Activated CD8-positive, alpha-beta memory T cell treated with anti-CD3 and anti-CD28 coated beads, Interleukin-2, amount 50 U/mL, for 24 hours (primary cell): ENCODE data around the gene NPAS2.

Experiments used
- DNase-seq: peaks from one replicate; pipeline ENCODE4 v3.0.0-alpha.2; 2020; ENCODE audit errors: extremely low read depth

The NPAS2 gene

DNA sequence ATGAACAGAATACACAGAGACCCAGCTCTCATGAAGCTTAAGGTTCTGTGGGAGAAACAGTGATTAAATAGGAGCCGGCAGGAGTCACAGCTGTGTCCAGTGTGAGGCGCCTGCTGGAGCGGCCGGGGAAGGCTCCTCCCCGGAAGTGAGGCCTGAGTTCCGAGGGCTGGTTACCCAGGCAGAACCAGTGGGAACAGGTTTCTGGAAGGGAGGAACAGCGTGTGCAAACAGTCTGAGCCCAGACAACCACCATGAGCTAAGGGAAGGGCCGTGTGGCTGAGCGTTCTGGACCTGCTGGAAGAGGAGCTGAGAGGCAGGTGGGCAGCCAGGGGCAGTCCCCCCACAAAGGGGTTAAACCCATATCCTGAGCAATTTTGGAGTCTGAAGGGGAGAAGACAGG is 26.0 kb upstream of the NPAS2 start:
- no peak for DNase-seq

GRCh38 chr2:100796499-100797100 is 23.3 kb upstream of the NPAS2 start:
- no peak for DNase-seq

DNA sequence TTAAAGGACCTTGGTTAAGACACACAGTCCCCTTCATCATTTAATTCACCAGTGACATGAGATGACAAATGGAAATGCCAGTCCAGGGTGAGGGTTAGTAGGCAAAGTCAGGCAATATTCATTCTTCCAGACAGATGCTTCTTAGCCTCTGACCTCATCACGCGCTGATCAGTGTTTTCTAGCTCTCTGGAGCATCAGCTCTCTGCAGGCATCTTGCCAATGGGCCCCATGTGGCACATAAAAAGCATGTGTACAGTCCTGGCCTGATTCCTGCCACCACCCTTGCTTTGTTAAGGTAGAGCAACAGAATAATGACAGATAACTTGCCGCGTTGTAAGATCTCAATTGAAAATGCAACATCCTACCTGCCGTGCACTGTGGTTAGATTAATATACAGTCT is 20.3 kb upstream of the NPAS2 start:
- no peak for DNase-seq

DNA sequence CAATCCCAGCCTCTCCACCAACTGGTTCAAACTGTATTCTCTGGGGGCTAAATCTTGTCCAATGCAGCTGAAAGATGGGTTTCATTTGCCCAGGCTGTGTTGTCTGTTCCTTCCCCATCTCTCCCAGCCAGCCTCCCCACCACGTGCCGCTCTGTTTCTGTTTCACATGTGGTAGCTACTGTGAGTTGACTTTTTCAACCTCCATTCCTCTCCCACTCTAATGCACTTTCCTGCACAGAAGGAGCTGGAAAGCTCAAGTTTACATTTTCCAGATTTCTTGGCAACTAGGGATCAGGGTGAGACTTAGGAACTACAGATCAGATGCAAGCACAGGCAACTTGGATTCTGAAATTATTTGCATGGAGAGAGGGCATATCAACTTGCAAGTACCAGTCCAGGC is 19.0 kb upstream of the NPAS2 start:
- DNase-seq, result no peak

GRCh38 chr2:100801402-100801801 is 18.5 kb upstream of the NPAS2 start:
- DNase-seq, result no peak

- no peak for DNase-seq
Measured at GRCh38 chr2:100802066-100802465, 17.9 kb upstream of the NPAS2 start.

- no peak for DNase-seq
Measured at GRCh38 chr2:100803334-100803733, 16.6 kb upstream of the NPAS2 start.

DNA sequence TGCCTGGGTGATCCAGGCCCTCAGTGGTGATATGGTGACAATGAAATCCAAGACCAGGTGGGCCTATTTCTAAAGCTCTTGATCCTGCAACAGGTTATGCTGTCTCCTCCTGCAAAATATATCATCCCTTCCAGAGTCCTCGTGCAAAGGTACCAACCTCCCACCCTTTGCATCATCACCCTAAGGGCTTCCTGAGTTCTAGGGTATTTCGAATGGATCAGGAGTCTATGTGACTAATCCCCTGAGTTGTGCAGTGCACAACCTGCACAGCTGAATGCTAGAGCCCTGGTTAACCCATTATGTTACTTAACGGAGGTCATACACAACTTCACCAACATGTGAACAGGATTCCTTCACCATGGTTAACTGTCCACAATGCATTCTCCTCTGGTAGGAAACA is 13.4 kb upstream of the NPAS2 start:
- no peak for DNase-seq

GRCh38 chr2:100807707-100808106 is 12.2 kb upstream of the NPAS2 start:
- DNase-seq, result no peak

- DNase-seq, result no peak
Measured at GRCh38 chr2:100808582-100808981, 11.4 kb upstream of the NPAS2 start.

- DNase-seq, result no peak
Measured at GRCh38 chr2:100809506-100809905, 10.4 kb upstream of the NPAS2 start.

DNA sequence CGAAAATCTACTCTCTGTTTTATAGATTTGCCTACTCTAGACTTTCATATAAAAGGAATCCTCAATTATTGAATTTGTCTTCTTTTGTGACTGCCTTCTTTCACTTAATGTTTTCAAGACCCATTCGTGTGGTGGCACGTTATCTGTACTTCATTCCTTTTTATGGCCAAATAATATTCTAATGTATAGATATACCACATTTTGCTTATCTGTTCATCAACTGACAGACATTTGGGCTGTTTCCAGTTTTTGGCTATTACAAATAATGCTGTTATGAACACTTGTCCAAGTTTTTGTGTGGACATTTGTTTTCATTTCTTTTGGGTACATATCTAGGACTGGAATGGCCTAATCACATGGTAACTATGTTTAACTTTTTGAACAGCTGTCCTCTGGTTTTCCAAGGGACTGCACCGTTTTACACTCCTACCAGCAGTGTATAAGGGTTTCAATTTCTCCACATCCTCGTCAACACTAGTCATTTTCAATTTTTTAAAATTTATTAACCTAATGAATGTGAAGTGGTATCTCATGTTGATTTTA is 9.3 kb upstream of the NPAS2 start:
- DNase-seq, result no peak

DNA sequence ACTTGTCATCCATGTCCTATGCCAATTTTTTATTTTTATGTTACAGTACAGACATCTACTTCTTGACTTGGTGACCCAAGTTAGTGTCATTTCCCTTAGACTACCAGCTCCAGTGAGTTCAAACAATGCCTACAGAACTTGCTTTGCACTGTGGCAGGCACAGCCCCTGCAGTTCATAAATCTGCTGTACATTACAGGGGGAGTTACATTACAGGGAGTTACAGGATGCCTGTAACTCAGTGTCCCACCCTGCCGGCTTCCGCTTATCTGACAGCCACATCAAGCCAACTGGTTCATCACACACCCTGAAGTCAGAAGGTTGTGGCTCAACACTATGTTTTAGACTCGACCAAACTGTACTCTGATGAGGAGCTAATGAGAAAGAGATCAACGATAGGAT is 7.8 kb upstream of the NPAS2 start:
- no peak for DNase-seq

- DNase-seq, result no peak
Measured at GRCh38 chr2:100812573-100812972, 7.4 kb upstream of the NPAS2 start.

DNA sequence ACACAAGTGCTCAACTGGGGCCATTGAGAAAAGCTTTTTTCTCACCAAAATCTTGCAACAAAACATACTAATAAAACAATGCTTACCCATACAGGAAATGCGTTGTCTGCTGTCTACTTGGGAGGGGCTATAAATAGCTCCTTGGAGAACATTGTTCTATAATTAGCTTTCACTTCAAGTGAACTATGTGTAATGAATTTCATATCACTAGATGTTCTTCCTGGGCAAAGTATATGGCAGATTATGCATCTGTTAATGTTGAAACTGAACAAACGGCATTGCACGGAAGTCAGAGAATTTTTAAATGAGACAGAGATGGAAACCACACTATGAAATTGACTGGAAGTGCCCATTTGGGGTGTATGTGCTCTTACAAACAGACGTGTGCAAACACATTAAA is 6.4 kb upstream of the NPAS2 start:
- DNase-seq, result no peak

- DNase-seq, result no peak
Measured at GRCh38 chr2:100814043-100814442, 5.9 kb upstream of the NPAS2 start.

DNA sequence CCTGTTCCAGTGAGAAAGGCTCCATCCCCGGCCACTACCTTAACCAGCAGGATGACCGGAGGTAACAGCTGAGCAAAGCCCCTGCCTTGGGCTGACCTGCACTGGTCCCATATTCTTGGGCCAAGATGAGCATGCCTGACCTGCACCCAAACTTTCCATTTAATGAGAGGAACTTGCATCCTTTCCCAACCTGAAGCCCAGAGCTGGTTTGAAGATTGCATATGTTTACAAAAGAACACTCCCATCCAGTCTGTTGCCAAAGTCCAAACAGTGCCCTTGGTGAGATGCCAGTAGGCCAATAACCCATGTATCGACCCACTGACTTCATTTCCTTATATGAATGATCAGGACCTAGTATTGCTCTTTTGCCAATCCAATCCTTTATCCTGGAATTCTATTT is 5.5 kb upstream of the NPAS2 start:
- no peak for DNase-seq

- no peak for DNase-seq
Measured at GRCh38 chr2:100817388-100817985, 2.5 kb upstream of the NPAS2 start.

DNA sequence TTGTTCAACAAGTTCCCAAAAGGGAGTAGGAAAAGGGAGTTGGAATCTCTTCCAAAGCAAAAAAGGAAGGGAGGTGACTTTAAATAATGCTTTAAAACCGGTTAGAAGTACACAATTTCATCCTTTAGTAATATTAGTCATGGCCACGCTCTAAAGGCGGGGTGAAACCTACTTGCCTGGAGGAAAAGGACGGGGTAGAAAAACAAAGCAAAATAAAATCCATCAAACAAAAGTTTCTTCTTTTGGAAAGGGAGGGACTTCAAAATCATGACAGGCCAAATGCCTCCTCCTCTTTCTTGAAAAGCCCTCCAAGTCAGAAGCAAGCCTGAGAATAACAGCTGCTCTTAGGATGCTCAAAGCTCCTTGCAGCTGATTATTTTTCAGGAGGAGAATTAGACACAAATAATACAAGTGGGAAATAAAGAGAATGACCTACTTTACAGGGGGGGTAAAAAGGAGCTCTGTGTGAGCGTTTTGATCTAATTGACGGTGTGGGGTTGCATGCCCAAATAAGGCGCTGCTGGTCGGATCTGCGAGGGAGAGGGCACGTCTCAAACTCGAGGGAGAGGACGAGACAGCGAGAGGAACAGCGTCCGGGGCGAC is 1.8 kb upstream of the NPAS2 start:
- no peak for DNase-seq

GRCh38 chr2:100818606-100819369 is 1.2 kb upstream of the NPAS2 start:
- DNase-seq, result no peak

- no peak for DNase-seq
Measured at GRCh38 chr2:100820273-100820522, 259 bp downstream of the NPAS2 start.

- no peak for DNase-seq
Measured at GRCh38 chr2:100820523-100821254, 750 bp downstream of the NPAS2 start.
